GM06990 (cell line): Measurements from ENCODE around the gene OR2AK2.

ENCODE experiments used
- DNase-seq: peaks from one replicate; pipeline ENCODE4 v3.0.0-alpha.2; 2011; ENCODE audit not compliant: insufficient read length; ENCODE audit errors: extremely low read depth
- H3K27me3 ChIP-seq: replicated peaks from 2 replicates; pipeline ENCODE4 v1.6.0; 2011; ENCODE audit warnings: low read length; ENCODE audit not compliant: control insufficient read depth, insufficient read depth
- H3K36me3 ChIP-seq: 2 replicates; pipeline ENCODE4 v1.5.1; 2011; ENCODE audit warnings: low read length; ENCODE audit not compliant: control insufficient read depth, insufficient read depth
- H3K4me3 ChIP-seq: replicated peaks from 2 replicates; pipeline ENCODE4 v1.5.1; 2011; ENCODE audit warnings: low read depth, mild to moderate bottlenecking, control low read depth, low read length
- CTCF ChIP-seq: IDR thresholded peaks from 2 replicates; pipeline ENCODE4 v1.5.1; 2011; ENCODE audit warnings: low read length, control low read depth, mild to moderate bottlenecking, inconsistent platforms; ENCODE audit not compliant: insufficient read depth, poor library complexity, severe bottlenecking

OR2AK2 gene

GRCh38 chr1:247953408-247953807 lies 11.6 kb upstream of the OR2AK2 start:
- no peaks in the 10 kb centered on the region for H3K27me3 ChIP-seq
- no peak for DNase-seq

GRCh38 chr1:247961791-247962190 lies 3.2 kb upstream of the OR2AK2 start:
- no peak for DNase-seq
- H3K36me3 ChIP-seq, result no peaks in the 10 kb centered on the region
- H3K4me3 ChIP-seq, result no peak overlapping the region
- no peaks in the 10 kb centered on the region for H3K27me3 ChIP-seq
- TF ChIP-seq CTCF, result no peak

More at GRCh38 chr1:247953408-247953807, 11.6 kb upstream of the OR2AK2 start:
- TF ChIP-seq CTCF, result no peak
- H3K36me3 ChIP-seq, result no peaks in the 10 kb centered on the region
- H3K4me3 ChIP-seq, result no peak overlapping the region

DNA sequence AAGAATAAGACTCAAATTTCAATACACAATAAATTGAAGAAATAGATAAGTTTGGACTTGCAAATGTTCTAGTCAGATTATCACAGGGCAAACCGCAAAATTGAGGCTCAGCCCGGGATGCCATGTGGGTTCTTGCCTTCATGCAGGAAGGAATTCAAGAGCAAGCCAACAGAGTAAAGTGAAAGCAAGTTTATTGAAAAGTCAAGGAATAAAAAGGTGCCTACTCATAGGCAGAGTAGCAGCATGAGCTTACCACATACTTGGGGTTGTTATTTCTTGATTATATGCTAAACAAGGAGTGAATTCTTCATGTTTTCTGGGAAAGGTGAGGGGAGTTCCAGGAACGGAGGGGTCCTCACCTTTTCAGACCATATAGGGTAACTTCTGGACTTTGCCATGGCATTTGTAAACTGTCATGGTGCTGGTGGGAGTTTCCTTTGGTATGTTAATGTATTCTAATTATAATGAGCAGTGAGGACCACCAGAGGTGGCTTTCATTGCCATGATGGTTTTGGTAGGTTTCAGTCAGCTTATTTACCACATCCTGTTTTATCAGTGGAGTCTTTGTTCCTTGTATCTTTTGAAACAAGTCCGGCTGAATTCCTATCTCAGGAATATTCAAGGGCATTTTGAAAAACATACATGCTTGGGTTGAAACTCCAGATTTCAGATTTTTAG lies 2.0 kb upstream of the OR2AK2 start:
- TF ChIP-seq CTCF, result no peak
- Histone ChIP-seq H3K27me3 (no peaks in the 10 kb centered on the region), H3K4me3 (no peak overlapping the region), H3K36me3 (no peaks in the 10 kb centered on the region)
- DNase-seq, result no peak

- Histone ChIP-seq H3K4me3 (no peak overlapping the region), H3K27me3 (no peaks in the 10 kb centered on the region), H3K36me3 (no peaks in the 10 kb centered on the region)
- peak; percentile 33 for DNase-seq
- no peak for TF ChIP-seq CTCF
Measured at GRCh38 chr1:247966532-247967204, 1.6 kb downstream of the OR2AK2 start.

GRCh38 chr1:247992986-247993385 lies 28.0 kb downstream of the OR2AK2 start:
- no peak for TF ChIP-seq CTCF
- no peak for DNase-seq
- no peaks in the 10 kb centered on the region for H3K27me3 ChIP-seq
- no peaks in the 10 kb centered on the region for H3K36me3 ChIP-seq
- H3K4me3 ChIP-seq, result no peak overlapping the region

DNA sequence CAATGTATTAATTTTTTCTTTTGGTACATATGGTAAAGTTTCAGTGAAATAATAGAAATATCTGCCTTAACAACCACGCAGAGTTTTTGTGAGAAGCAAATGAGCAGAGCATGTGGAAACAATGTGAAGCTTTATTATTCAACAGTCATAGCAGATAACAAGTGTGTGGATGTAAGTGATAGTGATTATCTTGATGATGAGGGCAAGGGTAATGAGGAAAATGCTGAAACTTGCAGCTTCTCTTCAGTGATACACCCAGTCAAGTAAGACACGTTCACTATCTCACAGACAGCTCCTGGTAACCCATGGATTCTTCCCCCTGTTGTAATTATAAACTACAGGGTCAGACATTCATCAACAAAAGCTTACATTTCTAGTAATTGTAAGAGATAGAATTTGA lies 33.8 kb downstream of the OR2AK2 start:
- Histone ChIP-seq H3K36me3 (no peaks in the 10 kb centered on the region), H3K27me3 (no peaks in the 10 kb centered on the region), H3K4me3 (no peak overlapping the region)
- no peak for TF ChIP-seq CTCF
- DNase-seq, result no peak
